Cardiac septum (tissue), 1 donor: Measurements from ENCODE around the gene TRPM3. TPM values are rescaled to one million over a fixed set of nuclear protein-coding genes. Genes with fewer than 3 reads are reported as not detected.
"Not testable (repeated sequence)": the region's sequence is repeated elsewhere in the genome, so short reads cannot be mapped to it uniquely, and the experiment has no call there.

Source experiments
- DNase-seq: peaks from one replicate; pipeline ENCODE4 v3.0.0-alpha.2; 2020; ENCODE audit warnings: low spot score
- intact Hi-C: fragments of 100-400 bp; cut with DNase I; formaldehyde crosslinking; loops from one replicate; pipeline ENCODE4 v1.14.0; 2022
- total RNA-seq: library from RNA; stranded (reverse); fragmentation: NEBNext Ultra II Directional; extraction: Animal tissue kit (Norgen Biotek cat#: 25700); gene quantifications from one replicate; pipeline ENCODE4 v1.2.1, GENCODE V29; 2021
- donor health status: DM: no; HTN: no; CAD: no.

TRPM3 gene
- total RNA-seq, 1 donor from 2014 or later: 0.51 TPM

DNA sequence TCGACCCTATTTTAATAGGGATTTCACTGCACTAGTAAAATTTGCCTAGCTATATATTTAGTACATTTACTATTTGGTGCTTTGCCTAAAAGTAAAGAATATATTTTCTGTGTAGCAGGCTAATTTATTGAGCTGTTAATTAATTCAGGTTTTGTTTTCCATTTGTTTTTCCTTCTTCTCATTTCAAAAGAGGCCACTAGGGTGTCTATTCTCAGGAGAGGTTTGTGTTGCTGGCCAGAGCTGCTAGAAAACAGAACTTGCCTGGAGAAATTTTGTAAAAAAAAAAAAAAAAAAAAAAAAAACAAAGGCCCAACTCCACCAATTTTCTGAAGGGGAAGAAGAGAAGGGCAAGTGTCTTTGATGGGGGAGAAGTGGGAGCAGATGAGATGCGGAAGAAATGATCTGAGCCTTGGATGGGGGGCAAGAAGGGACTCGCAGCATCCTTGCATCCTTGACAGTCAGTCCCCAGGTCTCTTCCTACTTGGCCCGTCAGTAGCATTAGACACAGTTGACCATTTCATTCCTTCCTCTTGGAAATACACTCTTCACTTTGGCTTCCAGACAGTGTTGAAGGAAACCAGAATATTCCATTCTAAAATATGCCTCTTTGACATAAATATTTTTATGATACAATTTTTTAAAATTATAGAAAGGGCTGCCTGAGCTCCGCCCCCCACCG is 318.5 kb downstream of the TRPM3 start:
- no peak for DNase-seq
- intact Hi-C loops: no loop called here

DNA sequence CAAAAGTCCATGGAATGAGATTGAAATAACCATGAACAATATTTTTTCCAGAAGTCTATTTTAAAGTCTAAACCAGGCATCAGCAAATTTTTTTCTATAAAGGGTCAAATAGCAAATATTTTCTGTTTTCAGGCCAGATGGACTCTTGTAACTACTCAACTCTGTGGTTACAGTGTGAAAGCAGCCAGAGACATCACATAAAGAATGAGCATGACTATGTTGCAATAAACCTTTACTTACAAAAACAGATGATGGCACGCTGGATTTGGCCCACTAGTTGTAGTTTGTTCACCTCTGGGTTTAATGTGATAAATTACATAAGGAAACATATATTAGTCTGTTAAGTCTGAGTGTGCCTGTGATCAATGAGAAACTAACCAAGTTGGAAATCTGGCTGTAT is 319.2 kb downstream of the TRPM3 start:
- intact Hi-C loops: no loop called here
- DNase-seq: no peak

DNA sequence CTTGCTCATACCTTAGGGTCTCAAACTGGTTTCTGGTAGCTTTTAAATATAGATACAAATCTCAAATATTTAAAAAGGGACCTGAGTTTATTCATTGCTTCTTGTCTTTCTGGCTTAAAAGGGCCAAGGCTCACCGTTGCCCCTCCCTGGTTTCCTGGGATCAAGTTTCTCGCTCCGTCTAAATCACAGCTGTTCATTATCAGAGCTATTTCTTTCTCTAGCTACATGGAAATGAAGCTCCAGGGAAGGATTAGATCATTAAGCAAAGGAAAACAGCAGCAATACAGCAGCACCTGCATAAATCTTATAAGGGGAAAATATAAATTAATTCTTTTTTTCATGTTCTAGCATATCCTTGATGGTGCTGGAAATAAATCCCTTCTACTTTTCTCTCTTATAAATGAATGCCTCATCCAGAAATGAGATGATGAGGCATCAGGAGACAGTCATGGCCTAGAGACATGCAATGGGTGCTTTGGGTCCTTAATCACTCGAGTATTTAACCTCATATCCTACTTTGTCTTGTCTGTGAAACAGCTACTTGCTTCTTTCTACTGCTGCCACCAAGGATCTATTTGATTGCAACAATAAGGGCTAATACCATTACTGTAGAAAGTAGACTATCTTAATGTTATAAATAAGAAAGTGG is 320.1 kb downstream of the TRPM3 start:
- no peak for DNase-seq
- intact Hi-C loops: no loop called here

DNA sequence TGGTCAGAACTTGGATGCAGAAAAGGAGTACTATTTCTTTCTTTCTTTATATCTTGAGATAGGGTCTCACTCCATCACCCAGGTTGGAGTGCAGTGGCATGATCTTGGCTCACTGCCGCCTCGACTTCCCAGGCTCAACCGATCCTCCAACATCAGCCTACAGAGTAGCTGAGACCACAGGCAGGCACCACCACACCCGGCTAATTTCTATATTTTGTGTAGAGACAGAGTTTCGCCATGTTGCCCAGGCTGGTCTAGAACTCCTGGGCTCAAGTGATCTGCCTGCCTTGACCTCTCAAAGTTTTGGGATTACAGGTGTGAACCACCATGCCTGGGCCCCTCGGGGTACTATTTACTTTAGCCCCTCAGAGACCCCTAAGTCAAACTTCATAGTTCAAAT is 323.4 kb downstream of the TRPM3 start:
- no peak for DNase-seq
- intact Hi-C loops: no loop called here

DNA sequence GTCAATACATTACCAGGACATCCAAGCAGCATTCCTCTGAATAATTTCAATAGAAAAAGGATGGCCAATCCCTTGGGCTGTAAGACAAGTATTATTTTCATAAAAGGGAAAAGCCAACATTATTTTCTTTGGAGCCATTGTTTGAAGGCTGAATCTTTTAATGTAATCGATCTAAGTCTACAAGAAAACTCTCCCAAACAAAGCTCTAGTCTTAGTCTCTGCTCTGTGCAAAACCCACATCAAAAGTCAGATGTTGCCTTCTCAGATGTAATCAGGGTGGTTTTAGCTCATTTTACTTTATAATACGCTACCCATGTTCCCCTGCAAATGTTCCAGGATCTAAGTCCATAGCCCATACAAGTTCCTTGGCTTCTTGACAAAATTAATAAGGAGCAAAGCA is 325.6 kb downstream of the TRPM3 start:
- DNase-seq: no peak
- intact Hi-C loops: no loop called here

DNA sequence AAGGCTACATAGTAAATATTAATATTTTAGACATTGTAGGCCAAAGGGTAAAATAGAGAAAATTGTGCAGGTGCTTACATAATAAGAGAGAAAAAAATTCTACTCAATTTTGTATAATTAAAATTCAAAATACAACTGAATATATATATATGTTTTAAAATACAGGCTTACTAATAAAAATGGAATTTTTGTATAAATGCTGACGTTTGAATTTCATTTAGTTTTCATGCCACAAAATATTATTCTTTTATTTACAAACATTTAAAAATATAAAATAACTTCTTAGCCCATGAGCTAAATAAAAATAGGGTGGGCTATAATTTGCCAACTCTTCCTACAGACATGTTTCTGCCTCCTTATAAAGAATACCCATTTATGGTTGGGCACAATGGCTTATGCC is 328.6 kb downstream of the TRPM3 start:
- intact Hi-C loops: no loop called here

DNA sequence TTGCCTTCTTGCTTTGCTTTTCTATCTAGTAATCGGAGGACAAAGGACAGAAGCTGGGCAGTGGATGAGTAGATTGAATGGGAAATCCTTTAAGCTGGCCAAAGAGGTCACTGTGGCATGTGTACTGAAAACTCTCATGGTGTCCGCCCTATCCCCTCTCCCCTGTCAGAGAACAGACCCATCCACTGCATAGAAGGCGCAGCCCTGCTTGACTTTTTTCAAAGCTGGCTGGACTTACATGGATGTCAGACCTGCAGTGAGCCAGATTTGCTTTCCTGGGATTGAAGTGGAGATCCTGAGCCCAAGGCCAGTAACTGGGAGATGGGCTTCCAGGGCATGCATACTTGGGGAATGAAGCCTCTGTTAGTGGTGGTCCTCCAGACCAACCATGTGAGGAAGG is 329.5 kb downstream of the TRPM3 start:
- intact Hi-C loops: no loop called here
- no peak for DNase-seq

More for the DNA sequence above, 328.6 kb downstream of the TRPM3 start:
- no peak for DNase-seq

DNA sequence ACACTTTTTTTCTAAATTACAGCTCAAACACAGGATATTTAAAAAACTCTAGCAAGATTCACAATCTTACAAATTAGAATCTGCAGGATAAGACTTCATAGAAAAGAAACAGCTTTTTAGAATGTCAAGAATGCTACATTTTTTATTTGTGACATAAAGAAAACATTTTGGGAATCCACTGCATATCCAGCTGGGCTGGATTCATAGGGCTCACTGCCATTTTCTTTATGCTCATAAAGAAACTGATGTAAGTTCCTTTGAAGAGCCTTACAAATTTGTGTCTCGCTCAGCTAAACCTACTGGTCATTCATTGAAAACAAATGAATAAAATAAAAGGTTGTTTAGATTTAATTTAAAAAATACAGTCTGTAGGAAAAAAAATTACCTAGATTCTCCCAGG is 332.3 kb downstream of the TRPM3 start:
- no peak for DNase-seq
- intact Hi-C loops: no loop called here

DNA sequence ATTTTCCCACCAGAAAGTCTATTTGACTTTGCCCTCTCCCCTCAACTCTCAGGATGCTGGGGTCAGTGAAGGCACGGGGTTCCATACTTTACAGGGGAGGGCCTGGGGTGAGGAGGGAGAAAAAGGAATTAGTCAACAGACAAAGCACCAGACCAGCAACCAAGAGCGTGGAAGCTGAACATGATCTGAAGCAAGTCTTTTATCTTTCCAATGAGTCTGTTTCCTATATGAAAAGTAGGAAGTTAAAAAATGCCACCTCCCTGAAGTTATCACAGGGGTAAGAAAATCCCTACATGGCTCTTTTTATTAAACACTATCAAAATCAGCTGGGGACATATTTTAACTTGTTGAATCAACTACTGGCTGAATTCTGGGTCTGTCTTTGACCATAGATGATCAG is 337.0 kb downstream of the TRPM3 start:
- no peak for DNase-seq
- intact Hi-C loops: no loop called here

DNA sequence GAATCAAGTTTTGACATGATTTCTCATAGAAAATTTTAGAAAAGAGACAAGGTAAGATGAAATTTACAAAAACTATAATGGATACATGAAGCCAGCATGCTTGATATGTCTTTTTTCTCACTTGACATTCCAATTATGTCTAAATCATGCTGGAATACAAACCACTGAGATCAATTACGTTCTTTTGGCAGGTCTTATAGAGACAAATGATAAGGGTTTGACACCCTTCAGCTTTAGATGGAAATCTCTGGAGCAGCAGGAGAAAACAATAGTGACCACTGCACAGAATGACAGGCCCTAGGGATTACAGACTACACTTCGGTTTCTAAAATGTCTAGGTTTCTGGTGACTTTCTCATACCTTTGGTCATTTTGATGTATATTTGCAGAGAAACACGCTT is 342.9 kb downstream of the TRPM3 start:
- intact Hi-C loops: no loop called here
- no peak for DNase-seq

DNA sequence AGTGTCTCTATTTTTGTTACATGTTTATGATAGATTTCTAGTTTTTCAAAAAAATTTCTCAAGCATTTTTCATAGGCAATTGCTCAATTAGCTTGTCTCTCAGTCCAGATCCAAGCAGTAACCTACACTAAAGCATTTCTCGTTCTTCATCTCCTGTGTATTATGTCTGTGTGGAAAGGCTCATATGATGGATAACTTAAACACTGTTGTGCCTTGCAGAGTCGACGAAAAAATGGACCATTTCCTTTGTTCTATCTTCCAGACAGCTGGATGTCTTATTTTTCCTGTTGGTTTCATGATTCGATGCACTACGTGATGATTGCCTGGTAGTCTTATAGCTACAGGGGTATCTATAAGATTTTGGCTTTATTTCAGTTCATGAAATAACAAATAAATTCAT is 347.8 kb downstream of the TRPM3 start:
- intact Hi-C loops: no loop called here
- no peak for DNase-seq

DNA sequence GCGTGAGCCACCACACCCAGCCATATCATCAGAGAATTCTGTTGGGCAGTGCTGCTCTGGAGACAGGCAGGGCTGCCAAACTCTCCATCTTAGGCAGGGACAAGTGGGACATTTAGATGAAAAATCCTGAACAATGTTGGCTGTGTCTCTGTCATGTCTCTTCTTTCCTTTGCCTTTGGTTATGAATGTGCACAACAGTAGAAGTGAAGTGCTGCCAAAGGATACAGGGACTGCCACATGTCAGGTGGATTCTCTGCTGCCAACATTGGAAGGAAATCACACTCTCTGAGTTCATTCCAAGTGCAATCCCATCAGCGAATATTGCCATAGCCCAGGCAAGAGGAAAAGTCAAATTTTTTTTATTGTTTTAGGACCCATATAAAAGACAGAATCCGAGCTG is 348.8 kb downstream of the TRPM3 start:
- DNase-seq: no peak
- intact Hi-C loops: no loop called here

DNA sequence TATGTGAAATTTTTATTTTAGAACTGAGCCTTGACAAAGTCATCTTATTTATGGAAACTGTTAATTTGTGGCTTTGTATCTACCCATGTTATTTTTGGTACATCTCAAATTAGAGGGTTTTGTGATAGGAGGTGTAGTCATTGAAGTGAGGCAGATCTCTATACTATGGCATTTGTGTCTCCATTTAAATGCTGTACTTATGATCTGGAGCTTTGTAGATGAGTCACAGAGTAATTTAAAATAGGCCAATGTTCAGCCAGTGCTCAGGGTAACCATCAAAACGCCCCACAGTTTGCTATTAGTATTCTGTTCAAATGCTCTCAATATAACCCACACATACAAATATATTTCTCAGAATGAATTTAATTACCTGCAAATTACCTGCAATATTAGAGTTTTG is 355.5 kb downstream of the TRPM3 start:
- intact Hi-C loops: no loop called here
- no peak for DNase-seq

DNA sequence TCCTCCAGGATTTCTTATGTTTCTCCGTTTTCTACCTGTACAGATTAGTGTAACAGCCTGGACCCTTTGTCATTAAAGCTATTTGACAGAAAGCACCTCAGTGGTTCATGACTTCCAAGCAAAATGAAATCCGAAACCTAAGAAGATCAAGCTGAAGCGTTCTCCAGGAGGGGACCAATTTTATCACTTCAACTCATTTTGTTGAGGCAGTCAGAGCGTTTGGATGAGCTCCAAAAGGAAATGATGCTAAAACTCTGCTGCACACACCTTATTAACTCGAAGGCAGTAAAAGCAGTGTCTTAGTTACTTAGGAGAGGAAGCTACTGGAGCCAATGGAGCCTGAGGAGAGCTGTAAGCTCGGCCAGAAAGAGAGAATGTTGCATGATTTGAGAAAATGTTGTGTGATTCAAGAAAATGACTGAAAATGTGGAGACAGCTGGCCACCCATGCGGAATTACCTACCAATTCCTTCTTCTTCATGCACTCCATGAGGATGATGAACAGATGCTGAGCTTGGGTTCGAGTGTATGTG is 360.2 kb downstream of the TRPM3 start:
- no peak for DNase-seq
- intact Hi-C loops: no loop called here

DNA sequence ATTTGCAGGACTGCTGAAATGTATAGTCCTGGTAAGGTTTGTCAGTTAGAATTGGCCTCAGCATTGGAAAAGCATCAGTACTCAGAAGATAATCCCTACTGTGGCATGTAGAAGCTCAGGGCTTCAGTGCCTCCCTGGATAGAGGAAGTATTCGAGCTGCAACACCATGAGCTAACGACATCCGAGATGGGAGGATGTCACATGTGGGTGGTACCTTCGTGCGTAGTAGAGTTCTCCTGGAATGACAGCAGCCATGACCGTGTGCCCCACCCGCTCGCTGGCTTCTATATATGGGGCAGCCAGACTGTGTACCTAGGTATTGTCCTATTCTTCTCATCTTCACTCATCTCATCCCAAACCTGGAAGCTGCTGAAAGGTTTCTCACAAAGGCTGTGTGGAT is 361.2 kb downstream of the TRPM3 start:
- intact Hi-C loops: no loop called here
- no peak for DNase-seq

DNA sequence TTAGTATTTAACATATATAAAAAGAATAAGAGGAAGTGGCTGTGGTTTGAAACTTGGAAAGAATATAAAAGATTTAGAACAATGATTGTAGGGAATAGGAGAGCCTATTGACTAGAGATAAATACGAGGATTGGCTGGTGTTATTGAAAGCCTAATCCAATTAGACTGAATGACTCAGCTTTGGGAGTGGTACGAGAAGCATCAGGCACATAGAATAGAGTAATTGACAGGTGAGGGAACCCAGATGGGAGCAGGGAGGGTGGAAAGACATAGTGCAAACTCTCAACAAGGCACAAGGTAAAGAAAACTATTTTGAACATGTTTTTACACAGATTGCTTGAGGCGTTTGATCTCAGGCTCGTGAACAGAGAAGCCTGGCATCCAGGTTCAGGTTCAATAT is 368.1 kb downstream of the TRPM3 start:
- intact Hi-C loops: no loop called here
- DNase-seq: no peak

DNA sequence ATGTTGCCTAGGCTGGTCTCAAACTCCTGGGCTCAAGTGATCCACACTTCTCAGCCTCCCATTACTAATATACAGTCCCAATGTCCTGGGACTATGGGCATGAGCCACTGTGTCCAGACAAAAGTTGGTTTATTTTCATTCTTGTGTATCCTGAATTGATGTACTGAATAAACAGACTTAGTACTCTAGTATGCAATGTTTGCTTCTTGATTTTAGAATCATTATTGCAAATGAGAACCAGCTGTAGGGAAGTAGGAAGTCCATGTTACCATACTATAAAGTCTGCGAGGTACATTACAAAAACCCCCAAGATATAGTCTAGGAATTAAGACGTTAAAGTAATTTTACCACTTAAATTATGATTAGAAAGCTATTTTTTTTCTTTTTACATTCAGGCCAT is 372.4 kb downstream of the TRPM3 start:
- intact Hi-C loops: no loop called here
- DNase-seq: no peak

DNA sequence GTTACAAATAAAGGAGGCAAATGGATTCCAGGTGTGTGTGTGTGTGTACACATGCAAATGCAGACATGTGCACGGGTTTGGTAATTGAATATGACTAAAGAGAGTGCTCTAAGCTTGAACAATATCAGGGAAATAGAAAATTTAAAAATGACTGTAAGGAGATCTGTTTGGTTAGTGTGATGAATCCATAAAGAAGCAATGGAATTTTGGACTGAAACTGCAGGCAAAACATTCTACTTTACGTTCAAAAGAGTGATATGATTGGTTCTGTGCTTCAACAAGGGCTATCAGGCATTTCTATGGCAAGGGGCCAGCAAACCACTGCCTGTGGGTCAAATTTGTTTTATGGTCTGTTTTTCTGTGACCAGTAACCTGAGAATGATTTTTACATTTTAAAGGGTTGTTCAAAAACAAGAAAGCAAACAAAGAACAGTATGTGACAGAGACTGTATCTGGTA is 374.1 kb downstream of the TRPM3 start:
- intact Hi-C loops: no loop called here
- no peak for DNase-seq

DNA sequence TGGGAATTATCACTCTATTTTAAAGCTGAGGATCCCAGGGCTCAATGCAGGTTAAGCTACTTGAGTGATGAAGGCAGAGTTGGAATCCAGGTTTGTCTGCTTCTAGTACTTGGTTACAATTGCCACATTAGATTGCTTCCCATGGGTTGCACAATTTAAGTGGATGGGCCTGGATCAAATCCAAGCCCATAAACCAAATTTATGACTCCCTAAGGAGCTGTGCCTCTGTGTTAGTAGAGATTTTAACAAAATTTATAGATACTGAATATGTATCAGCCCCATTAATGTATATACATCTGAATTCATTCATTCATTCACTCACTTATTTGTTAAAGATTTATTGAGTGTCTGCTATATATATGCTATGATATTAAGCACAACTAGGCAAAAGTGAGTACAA is 374.7 kb downstream of the TRPM3 start:
- intact Hi-C loops: no loop called here
- DNase-seq: no peak

DNA sequence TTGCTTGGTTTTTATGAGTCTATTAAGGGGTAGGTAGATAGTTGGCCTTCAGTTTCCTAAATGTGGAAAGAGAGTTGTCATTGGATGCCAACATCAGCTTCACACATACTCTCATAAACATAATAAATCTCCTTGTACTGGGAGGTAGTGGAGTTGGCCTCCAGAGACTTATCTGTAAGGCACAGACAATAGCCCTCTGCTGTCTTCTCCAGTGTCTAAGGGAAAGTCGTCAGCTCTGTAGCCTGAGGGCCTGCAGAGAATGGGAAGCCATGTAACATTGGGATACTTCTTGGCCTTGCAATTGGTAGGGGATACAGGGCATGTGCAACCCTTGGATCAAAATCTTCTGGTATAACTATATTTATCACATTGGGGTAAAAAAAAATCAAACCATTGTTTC is 375.1 kb downstream of the TRPM3 start:
- intact Hi-C loops: no loop called here
- no peak for DNase-seq

DNA sequence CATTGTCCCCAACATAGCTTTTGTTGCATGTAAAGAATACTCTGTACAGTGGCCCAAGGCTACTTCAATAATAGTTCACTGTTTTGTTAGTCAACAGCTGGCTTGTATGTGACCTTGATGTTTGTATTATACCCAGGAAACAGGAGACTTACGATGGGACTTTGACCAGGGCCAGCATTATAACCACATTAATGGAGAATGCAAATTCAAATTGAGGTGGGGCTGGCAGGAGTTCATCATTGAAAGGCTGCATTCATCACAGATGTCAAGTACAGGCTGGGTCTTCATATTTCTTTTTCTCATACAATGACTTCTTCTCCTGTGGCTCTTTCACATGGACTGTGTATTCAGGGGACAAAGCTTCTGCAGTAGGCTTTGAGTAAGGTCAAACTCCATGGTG is 396.6 kb downstream of the TRPM3 start:
- DNase-seq, intact Hi-C loops: not testable (repeated sequence)
